OCI-LY1 (cell line): ENCODE results near the gene PPP1R14B.

ENCODE experiments used
- CTCF ChIP-seq: fragments of 200-600 bp; sonication (generic), shearing (Covaris generic); IDR thresholded peaks from 2 replicates; pipeline ENCODE4 v1.5.1; 2017; ENCODE audit warnings: mild to moderate bottlenecking, antibody characterized with exemption, low read length, moderate library complexity, mixed read lengths
- EZH2 ChIP-seq: fragments of 200-600 bp; sonication (generic), shearing (Covaris generic); IDR thresholded peaks from 2 replicates; pipeline ENCODE4 v1.8.0; 2017; ENCODE audit warnings: borderline replicate concordance, mixed run types, mild to moderate bottlenecking, antibody characterized with exemption, low read length, moderate library complexity, mixed read lengths

- TF ChIP-seq CTCF = no peak
- TF ChIP-seq EZH2 = no peak
These were observed 43.2 kb downstream of the PPP1R14B start for GRCh38 chr11:64203421-64204079.
